GM23338 (cell line): ENCODE data around the gene CTNND2. TPM values are rescaled to one million over a fixed set of nuclear protein-coding genes. Genes with fewer than 3 reads are reported as not detected.

ENCODE experiments used
- ATAC-seq: fragments of 200-7000 bp; cut with Tn5 transposase; 3 replicates; pipeline ENCODE4 v1.9.1; 2020
- DNase-seq: peaks from one replicate; pipeline ENCODE4 v3.0.0-alpha.2; 2015; ENCODE audit warnings: low spot score
- H2AFZ ChIP-seq: fragments of 200-600 bp; sonication (generic); 2 replicates; pipeline ENCODE4 v1.8.0; 2016; ENCODE audit warnings: antibody characterized with exemption, mild to moderate bottlenecking, moderate library complexity
- H3F3A ChIP-seq: fragments of 200-600 bp; sonication (generic); replicated peaks from 2 replicates; pipeline ENCODE4 v1.8.0; 2017; ENCODE audit warnings: antibody characterized with exemption, mixed run types, low read depth
- H3K27ac ChIP-seq: fragments of 200-600 bp; sonication (generic); 2 replicates; pipeline ENCODE4 v1.6.1; 2016; ENCODE audit warnings: low read depth
- H3K27me3 ChIP-seq: fragments of 200-600 bp; sonication (generic); 2 replicates; pipeline ENCODE4 v1.8.0; 2016; ENCODE audit warnings: mild to moderate bottlenecking, mixed run types, moderate library complexity; ENCODE audit not compliant: insufficient read depth
- H3K36me3 ChIP-seq: fragments of 200-600 bp; sonication (generic); 2 replicates; pipeline ENCODE4 v1.8.0; 2016; ENCODE audit warnings: mild to moderate bottlenecking; ENCODE audit not compliant: insufficient read depth
- H3K4me1 ChIP-seq: fragments of 200-600 bp; sonication (generic); 2 replicates; pipeline ENCODE4 v1.8.0; 2016; ENCODE audit warnings: mild to moderate bottlenecking, moderate library complexity; ENCODE audit not compliant: insufficient read depth
- H3K4me2 ChIP-seq: fragments of 200-600 bp; sonication (generic); 2 replicates; pipeline ENCODE4 v1.7.1; 2017; ENCODE audit warnings: mixed run types
- H3K4me3 ChIP-seq: fragments of 200-600 bp; sonication (generic); 2 replicates; pipeline ENCODE4 v1.6.1; 2016; ENCODE audit warnings: mixed run types
- H3K79me2 ChIP-seq: fragments of 200-600 bp; sonication (generic); replicated peaks from 2 replicates; pipeline ENCODE4 v1.8.0; 2017; ENCODE audit warnings: mild to moderate bottlenecking; ENCODE audit not compliant: insufficient read depth
- H3K9me2 ChIP-seq: fragments of 200-600 bp; sonication (generic); 2 replicates; pipeline ENCODE4 v1.8.0; 2017; ENCODE audit not compliant: insufficient read depth
- H4K20me1 ChIP-seq: fragments of 200-600 bp; sonication (generic); replicated peaks from 2 replicates; pipeline ENCODE4 v1.8.0; 2017; ENCODE audit warnings: mild to moderate bottlenecking; ENCODE audit not compliant: insufficient read depth
- H3K27ac Mint-ChIP-seq: 2 replicates; pipeline ENCODE4 v1.8.0; 2020; ENCODE audit warnings: inconsistent platforms, mild to moderate bottlenecking, moderate library complexity, mixed read lengths
- H3K27me3 Mint-ChIP-seq: 3 replicates; pipeline ENCODE4 v1.8.0; 2022; ENCODE audit warnings: low read depth, mild to moderate bottlenecking, moderate library complexity, mixed read lengths, inconsistent platforms; ENCODE audit not compliant: insufficient read depth, poor library complexity
- H3K36me3 Mint-ChIP-seq: 3 replicates; pipeline ENCODE4 v1.8.0; 2021; ENCODE audit warnings: low read depth, mild to moderate bottlenecking, inconsistent platforms, moderate library complexity, mixed read lengths
- H3K4me1 Mint-ChIP-seq: 3 replicates; pipeline ENCODE4 v1.8.0; 2020; ENCODE audit warnings: mild to moderate bottlenecking, inconsistent platforms, mixed read lengths
- H3K4me3 Mint-ChIP-seq: 3 replicates; pipeline ENCODE4 v1.8.0; 2021; ENCODE audit warnings: moderate library complexity, mild to moderate bottlenecking, inconsistent platforms, mixed read lengths
- H3K9me3 Mint-ChIP-seq: 3 replicates; pipeline ENCODE4 v1.8.0; 2020; ENCODE audit warnings: moderate library complexity, mild to moderate bottlenecking, inconsistent platforms, mixed read lengths
- CREB1 ChIP-seq: fragments of 250-450 bp; sonication (Bioruptor Pico); IDR thresholded peaks from 2 replicates; pipeline ENCODE4 v1.5.0; 2020; ENCODE audit warnings: low read depth, mild to moderate bottlenecking, moderate library complexity
- EZH2 ChIP-seq: fragments of 200-600 bp; sonication (generic); IDR thresholded peaks from one replicate; pipeline ENCODE4 v1.8.0; 2017; ENCODE audit warnings: antibody characterized with exemption, mild to moderate bottlenecking, low read depth; ENCODE audit not compliant: unreplicated experiment
- EZH2phosphoT487 ChIP-seq: fragments of 200-600 bp; sonication (generic); IDR thresholded peaks from one replicate; pipeline ENCODE4 v1.8.1; 2018; ENCODE audit warnings: antibody characterized with exemption; ENCODE audit not compliant: unreplicated experiment
- JUNB ChIP-seq: IDR thresholded peaks from one replicate; pipeline ENCODE4 v1.6.1; 2016; ENCODE audit warnings: antibody characterized with exemption; ENCODE audit not compliant: unreplicated experiment
- NANOG ChIP-seq: IDR thresholded peaks from 2 replicates; pipeline ENCODE4 v1.6.1; 2016; ENCODE audit warnings: antibody characterized with exemption, borderline replicate concordance
- STAT1 ChIP-seq: IDR thresholded peaks from one replicate; pipeline ENCODE4 v1.6.1; 2016; ENCODE audit warnings: antibody characterized with exemption; ENCODE audit not compliant: unreplicated experiment
- ZNF114 ChIP-seq: fragments of 250-450 bp; sonication (Bioruptor Pico); IDR thresholded peaks from 2 replicates; pipeline ENCODE4 v1.5.0; 2020; ENCODE audit warnings: mild to moderate bottlenecking, moderate library complexity
- ZNF331 ChIP-seq: fragments of 250-450 bp; sonication (Bioruptor Pico); IDR thresholded peaks from 2 replicates; pipeline ENCODE4 v1.5.0; 2020; ENCODE audit warnings: low read depth, mild to moderate bottlenecking, moderate library complexity
- polyA plus RNA-seq: library from polyadenylated mRNA; unstranded; fragments of >200 nt; fragmentation: Nextera tagmentation; extraction: Ambion mirVana; gene quantifications from 2 replicates; pipeline ENCODE4 v1.2.1, GENCODE V29; 2016
- total RNA-seq: library from RNA; depleted of rRNA; stranded (reverse); fragments of >200 nt; shearing (Covaris generic); gene quantifications from 2 replicates; pipeline ENCODE4 v1.2.3, GENCODE V29; 2014
- TF ChIP-seq, protein P1 (sequence below), 2 experiments: fragments of 200-600 bp in 1 of 2; sonication (generic) in 1 of 2; conservative IDR thresholded peaks; 2 replicates each; pipeline versions ENCODE4 v1.5.1 to v1.6.1; 2016 to 2017; ENCODE audit warnings: antibody characterized with exemption in 2 of 2, low read depth in 2 of 2, mild to moderate bottlenecking in 2 of 2, moderate library complexity in 1 of 2
- TF ChIP-seq, protein P2 (sequence below): IDR thresholded peaks from 2 replicates; pipeline ENCODE4 v1.6.1; 2016; ENCODE audit warnings: antibody characterized with exemption
- TF ChIP-seq, protein P3 (sequence below): IDR thresholded peaks from one replicate; pipeline ENCODE4 v1.6.1; 2018; ENCODE audit warnings: antibody characterized with exemption; ENCODE audit not compliant: unreplicated experiment

Gene CTNND2
- total and polyA plus RNA-seq, 2 experiments from 2014 or later: 5.1 to 7.0 TPM

DNA sequence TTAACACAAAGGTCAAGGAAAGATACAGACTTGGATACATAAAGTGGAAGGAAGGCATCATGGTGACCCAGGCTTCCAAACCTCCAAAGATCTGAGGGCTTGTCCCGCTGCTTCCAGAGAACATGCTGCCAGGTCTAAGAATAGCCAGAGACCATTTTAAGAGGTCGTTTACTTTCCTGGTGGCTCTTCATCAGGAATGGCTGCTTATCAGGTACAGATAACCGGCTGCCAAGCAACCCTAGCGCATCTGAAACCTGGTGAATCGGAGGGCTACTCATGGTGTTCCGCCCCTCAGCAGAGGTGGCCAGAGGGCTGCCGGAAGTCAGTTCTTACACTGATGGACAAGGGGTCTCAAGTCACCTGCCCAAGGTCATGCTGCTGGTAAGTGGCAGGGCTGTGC is 892.0 kb downstream of the CTNND2 start:
- H3K4me2 ChIP-seq: no peak overlapping the region
- no peaks in the 10 kb centered on the region for H3K9me2 ChIP-seq
- Mint-ChIP-seq H3K27ac (no peak overlapping the region), H3K4me1 (no peaks in the 10 kb centered on the region), H3K27me3 (no peaks in the 10 kb centered on the region), H3K4me3 (no peak overlapping the region), H3K36me3 (no peaks in the 10 kb centered on the region), H3K9me3 (no peaks in the 10 kb centered on the region)
- H3K27ac ChIP-seq: no peak overlapping the region
- DNase-seq: no peak
- H3K36me3 ChIP-seq: no peaks in the 10 kb centered on the region
- H3F3A ChIP-seq: no peaks in the 10 kb centered on the region
- no peak for TF ChIP-seq EZH2
- H2AFZ ChIP-seq: no peak overlapping the region
- no peaks in the 10 kb centered on the region for H3K4me1 ChIP-seq
- no peaks in the 10 kb centered on the region for H3K79me2 ChIP-seq
- no peak overlapping the region for H3K4me3 ChIP-seq
- ATAC-seq: no peak
- no peaks in the 10 kb centered on the region for H3K27me3 ChIP-seq
- no peaks in the 10 kb centered on the region for H4K20me1 ChIP-seq

DNA sequence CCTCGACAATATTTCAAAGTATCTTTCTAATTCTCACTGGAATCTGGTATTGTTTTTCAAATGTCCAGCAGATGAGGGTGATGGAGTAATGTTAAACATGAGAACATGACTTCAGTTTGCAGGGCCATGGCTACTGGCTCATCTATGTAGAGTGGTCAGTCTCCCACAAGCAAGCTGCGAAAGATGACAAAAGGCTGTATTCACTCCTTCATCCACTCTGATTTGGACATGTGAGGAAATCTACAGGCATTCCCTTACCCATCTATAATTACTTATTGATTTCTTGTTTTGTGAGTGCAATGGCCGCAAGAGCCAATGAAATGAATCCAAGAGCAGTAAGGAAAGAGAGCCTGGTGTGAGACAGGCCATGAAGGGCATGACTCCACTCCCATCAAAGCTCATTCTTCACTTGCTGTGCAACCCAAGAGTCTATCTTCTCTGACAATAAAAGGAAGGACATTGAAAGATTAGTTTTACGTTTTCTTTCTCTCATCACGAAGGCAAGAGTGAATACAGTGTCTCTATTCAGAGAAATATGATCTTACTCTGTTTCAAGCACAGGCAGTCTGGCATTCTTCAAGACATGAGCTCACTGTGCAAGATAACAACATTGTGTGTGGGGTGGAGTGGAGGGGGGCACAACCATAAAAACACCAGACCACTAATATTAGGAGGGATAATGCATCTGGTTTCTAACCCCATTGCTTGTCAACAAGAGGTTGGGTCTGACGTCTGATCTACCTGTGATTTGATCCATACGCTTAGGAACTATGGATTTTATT is 893.6 kb downstream of the CTNND2 start:
- Histone ChIP-seq H3K79me2 (no peaks in the 10 kb centered on the region), H3F3A (no peaks in the 10 kb centered on the region), H3K27me3 (no peaks in the 10 kb centered on the region), H3K4me2 (no peak overlapping the region), H3K9me2 (no peaks in the 10 kb centered on the region), H3K4me1 (no peaks in the 10 kb centered on the region), H3K4me3 (no peak overlapping the region), H3K27ac (no peak overlapping the region), H3K36me3 (no peaks in the 10 kb centered on the region), H2AFZ (no peak overlapping the region), H4K20me1 (no peaks in the 10 kb centered on the region)
- no peaks in the 10 kb centered on the region for H3K27me3 Mint-ChIP-seq
- H3K36me3 Mint-ChIP-seq: no peaks in the 10 kb centered on the region
- ATAC-seq (no peak), DNase-seq (no peak)
- no peaks in the 10 kb centered on the region for H3K4me1 Mint-ChIP-seq
- no peaks in the 10 kb centered on the region for H3K9me3 Mint-ChIP-seq
- no peak overlapping the region for H3K4me3 Mint-ChIP-seq
- TF ChIP-seq EZH2 (no peak), STAT1 (no peak), ZNF331 (CRISPR knock-in tag) (no peak), EZH2phosphoT487 (no peak), NANOG (no peak), CREB1 (CRISPR knock-in tag) (no peak), ZNF114 (CRISPR knock-in tag) (no peak)
- TF ChIP-seq, protein P1, sequence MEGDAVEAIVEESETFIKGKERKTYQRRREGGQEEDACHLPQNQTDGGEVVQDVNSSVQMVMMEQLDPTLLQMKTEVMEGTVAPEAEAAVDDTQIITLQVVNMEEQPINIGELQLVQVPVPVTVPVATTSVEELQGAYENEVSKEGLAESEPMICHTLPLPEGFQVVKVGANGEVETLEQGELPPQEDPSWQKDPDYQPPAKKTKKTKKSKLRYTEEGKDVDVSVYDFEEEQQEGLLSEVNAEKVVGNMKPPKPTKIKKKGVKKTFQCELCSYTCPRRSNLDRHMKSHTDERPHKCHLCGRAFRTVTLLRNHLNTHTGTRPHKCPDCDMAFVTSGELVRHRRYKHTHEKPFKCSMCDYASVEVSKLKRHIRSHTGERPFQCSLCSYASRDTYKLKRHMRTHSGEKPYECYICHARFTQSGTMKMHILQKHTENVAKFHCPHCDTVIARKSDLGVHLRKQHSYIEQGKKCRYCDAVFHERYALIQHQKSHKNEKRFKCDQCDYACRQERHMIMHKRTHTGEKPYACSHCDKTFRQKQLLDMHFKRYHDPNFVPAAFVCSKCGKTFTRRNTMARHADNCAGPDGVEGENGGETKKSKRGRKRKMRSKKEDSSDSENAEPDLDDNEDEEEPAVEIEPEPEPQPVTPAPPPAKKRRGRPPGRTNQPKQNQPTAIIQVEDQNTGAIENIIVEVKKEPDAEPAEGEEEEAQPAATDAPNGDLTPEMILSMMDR (conservative IDR thresholded peaks at IDR 0.05; ENCODE audit: low read depth in 2 of 2): no peak
- H3K27ac Mint-ChIP-seq: no peak overlapping the region

DNA sequence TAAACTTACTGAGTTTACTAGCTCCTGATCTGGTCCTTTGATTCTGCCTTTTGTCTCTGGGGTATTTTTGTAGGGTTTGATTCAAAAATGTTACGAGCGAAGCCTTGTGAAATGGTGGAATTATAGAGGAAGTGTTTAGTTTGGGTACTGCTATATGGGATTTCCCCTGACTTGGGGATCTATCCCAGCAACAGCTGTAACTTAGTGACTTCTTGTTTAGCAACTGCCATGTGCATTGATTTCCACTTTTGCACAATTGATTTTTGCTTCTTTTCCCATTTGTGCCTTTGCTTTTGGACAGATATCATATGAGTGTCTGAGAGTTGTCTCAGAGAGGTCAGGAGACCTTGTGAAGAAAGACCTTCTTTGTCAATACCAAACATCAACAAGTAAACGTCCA is 894.7 kb downstream of the CTNND2 start:
- no peak overlapping the region for H3K4me3 Mint-ChIP-seq
- no peaks in the 10 kb centered on the region for H3K9me2 ChIP-seq
- no peaks in the 10 kb centered on the region for H3K36me3 Mint-ChIP-seq
- H3K4me1 ChIP-seq: no peaks in the 10 kb centered on the region
- no peak overlapping the region for H3K27ac Mint-ChIP-seq
- no peak overlapping the region for H3K27ac ChIP-seq
- H3K4me2 ChIP-seq: no peak overlapping the region
- ATAC-seq (no peak), DNase-seq (no peak)
- no peaks in the 10 kb centered on the region for H3K36me3 ChIP-seq
- no peaks in the 10 kb centered on the region for H3K27me3 Mint-ChIP-seq
- no peaks in the 10 kb centered on the region for H3K9me3 Mint-ChIP-seq
- H3K27me3 ChIP-seq: no peaks in the 10 kb centered on the region
- H4K20me1 ChIP-seq: no peaks in the 10 kb centered on the region
- H3K4me1 Mint-ChIP-seq: no peaks in the 10 kb centered on the region
- H3K79me2 ChIP-seq: no peaks in the 10 kb centered on the region
- H3K4me3 ChIP-seq: no peak overlapping the region
- H2AFZ ChIP-seq: no peak overlapping the region
- H3F3A ChIP-seq: no peaks in the 10 kb centered on the region
- no peak for TF ChIP-seq ZNF331 (CRISPR knock-in tag)
- TF ChIP-seq, protein P2, sequence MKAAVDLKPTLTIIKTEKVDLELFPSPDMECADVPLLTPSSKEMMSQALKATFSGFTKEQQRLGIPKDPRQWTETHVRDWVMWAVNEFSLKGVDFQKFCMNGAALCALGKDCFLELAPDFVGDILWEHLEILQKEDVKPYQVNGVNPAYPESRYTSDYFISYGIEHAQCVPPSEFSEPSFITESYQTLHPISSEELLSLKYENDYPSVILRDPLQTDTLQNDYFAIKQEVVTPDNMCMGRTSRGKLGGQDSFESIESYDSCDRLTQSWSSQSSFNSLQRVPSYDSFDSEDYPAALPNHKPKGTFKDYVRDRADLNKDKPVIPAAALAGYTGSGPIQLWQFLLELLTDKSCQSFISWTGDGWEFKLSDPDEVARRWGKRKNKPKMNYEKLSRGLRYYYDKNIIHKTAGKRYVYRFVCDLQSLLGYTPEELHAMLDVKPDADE: no peak
- TF ChIP-seq, protein P3, sequence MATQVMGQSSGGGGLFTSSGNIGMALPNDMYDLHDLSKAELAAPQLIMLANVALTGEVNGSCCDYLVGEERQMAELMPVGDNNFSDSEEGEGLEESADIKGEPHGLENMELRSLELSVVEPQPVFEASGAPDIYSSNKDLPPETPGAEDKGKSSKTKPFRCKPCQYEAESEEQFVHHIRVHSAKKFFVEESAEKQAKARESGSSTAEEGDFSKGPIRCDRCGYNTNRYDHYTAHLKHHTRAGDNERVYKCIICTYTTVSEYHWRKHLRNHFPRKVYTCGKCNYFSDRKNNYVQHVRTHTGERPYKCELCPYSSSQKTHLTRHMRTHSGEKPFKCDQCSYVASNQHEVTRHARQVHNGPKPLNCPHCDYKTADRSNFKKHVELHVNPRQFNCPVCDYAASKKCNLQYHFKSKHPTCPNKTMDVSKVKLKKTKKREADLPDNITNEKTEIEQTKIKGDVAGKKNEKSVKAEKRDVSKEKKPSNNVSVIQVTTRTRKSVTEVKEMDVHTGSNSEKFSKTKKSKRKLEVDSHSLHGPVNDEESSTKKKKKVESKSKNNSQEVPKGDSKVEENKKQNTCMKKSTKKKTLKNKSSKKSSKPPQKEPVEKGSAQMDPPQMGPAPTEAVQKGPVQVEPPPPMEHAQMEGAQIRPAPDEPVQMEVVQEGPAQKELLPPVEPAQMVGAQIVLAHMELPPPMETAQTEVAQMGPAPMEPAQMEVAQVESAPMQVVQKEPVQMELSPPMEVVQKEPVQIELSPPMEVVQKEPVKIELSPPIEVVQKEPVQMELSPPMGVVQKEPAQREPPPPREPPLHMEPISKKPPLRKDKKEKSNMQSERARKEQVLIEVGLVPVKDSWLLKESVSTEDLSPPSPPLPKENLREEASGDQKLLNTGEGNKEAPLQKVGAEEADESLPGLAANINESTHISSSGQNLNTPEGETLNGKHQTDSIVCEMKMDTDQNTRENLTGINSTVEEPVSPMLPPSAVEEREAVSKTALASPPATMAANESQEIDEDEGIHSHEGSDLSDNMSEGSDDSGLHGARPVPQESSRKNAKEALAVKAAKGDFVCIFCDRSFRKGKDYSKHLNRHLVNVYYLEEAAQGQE: no peak
- TF ChIP-seq ZNF114 (CRISPR knock-in tag): no peak
- no peak for TF ChIP-seq JUNB
- TF ChIP-seq EZH2: no peak
- TF ChIP-seq CREB1 (CRISPR knock-in tag): no peak
- TF ChIP-seq EZH2phosphoT487: no peak
- no peak for TF ChIP-seq NANOG
